Measurements from ENCODE around the gene WAS.
"Not testable (repeated sequence)": the region's sequence is repeated elsewhere in the genome, so short reads cannot be mapped to it uniquely, and the experiment has no call there.

WAS gene

GRCh38 chrX:48681539-48682183 is 1.9 kb upstream of the WAS start:
- no peak overlapping the region for H3K4me3 ChIP-seq (ENCODE audit: low read depth, low read length)
- no peak for DNase-seq (ENCODE audit: low read depth)
- TF ChIP-seq CTCF (IDR thresholded peaks at IDR 0.05; ENCODE audit: low read depth, low read length) (no peak), MAX (IDR thresholded peaks at IDR 0.05; ENCODE audit: low read depth, low read length) (no peak), MYC (IDR thresholded peaks at IDR 0.05; ENCODE audit: low read depth, low read length) (no peak), POLR2A (IDR thresholded peaks at IDR 0.05; ENCODE audit: extremely low read depth, insufficient read length) (no peak)

- not testable (repeated sequence) for H3K4me3 ChIP-seq (ENCODE audit: low read depth, low read length); DNase-seq (ENCODE audit: low read depth)
Observed at GRCh38 chrX:48682795-48683194, 804 bp upstream of the WAS start.

- H3K4me3 ChIP-seq (ENCODE audit: low read depth, low read length) = peak overlapping the region; percentile 67
- TF ChIP-seq MAX (IDR thresholded peaks at IDR 0.05; ENCODE audit: low read depth, low read length) = no peak
- TF ChIP-seq CTCF (IDR thresholded peaks at IDR 0.05; ENCODE audit: low read depth, low read length) = no peak
- TF ChIP-seq MYC (IDR thresholded peaks at IDR 0.05; ENCODE audit: low read depth, low read length) = no peak
- TF ChIP-seq POLR2A (IDR thresholded peaks at IDR 0.05; ENCODE audit: extremely low read depth, insufficient read length) = no peak
- no peak for DNase-seq (ENCODE audit: low read depth)
Observed at GRCh38 chrX:48684134-48684533, 535 bp downstream of the WAS start.

- TF ChIP-seq MAX (IDR thresholded peaks at IDR 0.05; ENCODE audit: low read depth, low read length) (no peak), CTCF (IDR thresholded peaks at IDR 0.05; ENCODE audit: low read depth, low read length) (no peak), MYC (IDR thresholded peaks at IDR 0.05; ENCODE audit: low read depth, low read length) (no peak), POLR2A (IDR thresholded peaks at IDR 0.05; ENCODE audit: extremely low read depth, insufficient read length) (no peak)
- DNase-seq (ENCODE audit: low read depth) = no peak
- no peak overlapping the region for H3K4me3 ChIP-seq (ENCODE audit: low read depth, low read length)
Observed at GRCh38 chrX:48685416-48685815, 1.8 kb downstream of the WAS start.

- TF ChIP-seq CTCF (IDR thresholded peaks at IDR 0.05; ENCODE audit: low read depth, low read length) = no peak
- TF ChIP-seq MYC (IDR thresholded peaks at IDR 0.05; ENCODE audit: low read depth, low read length) = no peak
- no peak for TF ChIP-seq POLR2A (IDR thresholded peaks at IDR 0.05; ENCODE audit: extremely low read depth, insufficient read length)
- TF ChIP-seq MAX (IDR thresholded peaks at IDR 0.05; ENCODE audit: low read depth, low read length) = no peak
- no peak for DNase-seq (ENCODE audit: low read depth)
- H3K4me3 ChIP-seq (ENCODE audit: low read depth, low read length) = no peak overlapping the region
Observed at GRCh38 chrX:48688531-48689150, 5.0 kb downstream of the WAS start.

GRCh38 chrX:48689208-48689920 is 5.8 kb downstream of the WAS start:
- no peak overlapping the region for H3K4me3 ChIP-seq (ENCODE audit: low read depth, low read length)
- DNase-seq (ENCODE audit: low read depth) = no peak
- TF ChIP-seq POLR2A (IDR thresholded peaks at IDR 0.05; ENCODE audit: extremely low read depth, insufficient read length) (no peak), MYC (IDR thresholded peaks at IDR 0.05; ENCODE audit: low read depth, low read length) (no peak), CTCF (IDR thresholded peaks at IDR 0.05; ENCODE audit: low read depth, low read length) (no peak), MAX (IDR thresholded peaks at IDR 0.05; ENCODE audit: low read depth, low read length) (no peak)

- not testable (repeated sequence) for DNase-seq (ENCODE audit: low read depth); H3K4me3 ChIP-seq (ENCODE audit: low read depth, low read length)
Observed at GRCh38 chrX:48691746-48692145, 8.1 kb downstream of the WAS start.

Measured in NB4 (cell line).